Karpas-422 (cell line): ENCODE measurements around the gene FOLR1. TPM values are rescaled to one million over a fixed set of nuclear protein-coding genes. Genes with fewer than 3 reads are reported as not detected.

Source experiments
- DNase-seq: peaks from one replicate; pipeline ENCODE4 v3.0.0-alpha.2; 2015
- H2AFZ ChIP-seq: fragments of 200-600 bp; sonication (generic); 2 replicates; pipeline ENCODE4 v1.6.1; 2014; ENCODE audit warnings: antibody characterized with exemption, low read length, mixed read lengths
- H3K27ac ChIP-seq: fragments of 200-600 bp; sonication (generic); 2 replicates; pipeline ENCODE4 v1.5.1; 2014; ENCODE audit warnings: mild to moderate bottlenecking, low read length, moderate library complexity
- H3K27me3 ChIP-seq: fragments of 200-600 bp; sonication (generic); 2 replicates; pipeline ENCODE4 v1.6.1; 2014; ENCODE audit warnings: low read length, mixed read lengths
- H3K36me3 ChIP-seq: fragments of 200-600 bp; sonication (generic); 2 replicates; pipeline ENCODE4 v1.6.1; 2014; ENCODE audit warnings: low read length, mixed read lengths; ENCODE audit not compliant: insufficient read depth
- H3K4me1 ChIP-seq: fragments of 200-600 bp; sonication (generic); 2 replicates; pipeline ENCODE4 v1.6.1; 2014; ENCODE audit warnings: mild to moderate bottlenecking, low read length, mixed read lengths
- H3K4me2 ChIP-seq: fragments of 200-600 bp; sonication (generic); 2 replicates; pipeline ENCODE4 v1.6.1; 2014; ENCODE audit warnings: low read length, low read depth, mild to moderate bottlenecking; ENCODE audit not compliant: poor library complexity, severe bottlenecking
- H3K4me3 ChIP-seq: fragments of 200-600 bp; sonication (generic); 2 replicates; pipeline ENCODE4 v1.5.1; 2014; ENCODE audit warnings: mild to moderate bottlenecking, antibody characterized with exemption, low read length, mixed read lengths
- H3K79me2 ChIP-seq: fragments of 200-600 bp; sonication (generic); 2 replicates; pipeline ENCODE4 v1.6.1; 2014; ENCODE audit warnings: mild to moderate bottlenecking, low read length, mixed read lengths
- H3K9ac ChIP-seq: fragments of 200-600 bp; sonication (generic); 2 replicates; pipeline ENCODE4 v1.6.0; 2014; ENCODE audit warnings: low read length
- H3K9me2 ChIP-seq: fragments of 200-600 bp; sonication (generic), shearing (Covaris generic); replicated peaks from 2 replicates; pipeline ENCODE4 v1.6.0; 2014; ENCODE audit warnings: mild to moderate bottlenecking, low read length, moderate library complexity; ENCODE audit not compliant: insufficient read depth
- H3K9me3 ChIP-seq: fragments of 300-700, 200-600 bp; sonication (generic); 2 replicates; pipeline ENCODE4 v1.6.1; 2014; ENCODE audit warnings: low read length, mixed read lengths
- H4K20me1 ChIP-seq: fragments of 200-600 bp; sonication (generic); 2 replicates; pipeline ENCODE4 v1.6.1; 2014; ENCODE audit warnings: mild to moderate bottlenecking, antibody characterized with exemption, low read length, low read depth; ENCODE audit not compliant: insufficient read depth
- total RNA-seq: library from RNA; depleted of rRNA; stranded (reverse); fragments of >200 nt; shearing (Covaris generic); gene quantifications from 2 replicates; pipeline ENCODE4 v1.2.3, GENCODE V29; 2014; ENCODE audit warnings: low replicate concordance

The FOLR1 gene
- total RNA-seq, 1 experiment from 2014 or later: not detected

DNA sequence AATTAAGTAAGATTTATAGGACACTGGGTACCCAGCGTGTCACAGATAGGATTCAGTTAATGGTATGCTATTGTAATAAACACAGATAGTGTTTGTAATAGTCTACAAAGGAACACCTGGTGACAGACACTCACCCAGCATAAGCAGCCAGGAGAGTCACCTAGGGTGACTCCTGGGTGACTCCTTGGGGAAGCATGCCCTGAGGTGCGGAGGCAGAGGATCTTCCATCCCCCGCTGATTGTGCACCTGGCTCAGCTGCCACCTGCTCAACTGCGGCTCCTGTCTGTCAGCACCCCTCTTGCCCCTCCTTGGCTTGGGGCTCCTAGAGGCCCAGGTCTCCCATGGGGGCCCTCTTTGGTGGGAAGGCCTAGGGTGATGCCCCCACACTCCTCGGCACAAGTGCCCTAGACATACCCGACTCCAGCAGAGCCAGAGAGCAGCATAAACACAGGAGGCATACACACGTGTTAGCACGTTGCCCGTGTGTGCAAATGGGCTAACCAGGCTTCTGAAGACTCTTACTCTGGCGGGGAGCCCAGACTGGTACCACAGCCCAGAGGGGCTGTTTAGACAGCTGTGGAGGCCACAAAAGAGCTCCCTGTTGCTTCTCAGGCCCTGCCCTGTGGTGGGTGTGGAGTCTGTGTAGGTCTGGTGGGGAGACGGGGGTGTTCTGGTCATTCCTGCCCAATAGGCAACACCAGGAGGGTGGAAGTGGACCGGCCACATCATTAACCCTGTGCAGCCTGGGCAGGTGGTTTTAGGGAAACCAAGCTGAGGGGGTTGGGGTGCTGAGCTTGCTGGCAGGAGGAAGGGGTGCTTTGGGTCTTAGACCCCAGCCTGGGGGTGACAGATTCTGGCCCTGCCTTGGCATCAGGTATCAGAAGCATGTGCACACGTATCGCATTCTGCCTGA is 35.6 kb downstream of the FOLR1 start:
- no peak overlapping the region for H3K9ac ChIP-seq
- H3K4me3 ChIP-seq: no peak overlapping the region
- H2AFZ ChIP-seq: no peak overlapping the region
- no peaks in the 10 kb centered on the region for H3K9me2 ChIP-seq
- no peaks in the 10 kb centered on the region for H3K27me3 ChIP-seq
- peaks cover 18% of the 10 kb centered on the region for H3K4me1 ChIP-seq
- no peaks in the 10 kb centered on the region for H3K9me3 ChIP-seq
- peaks cover 26% of the 10 kb centered on the region for H3K79me2 ChIP-seq
- H3K4me2 ChIP-seq: no peak overlapping the region
- no peak for DNase-seq
- peaks cover 9% of the 10 kb centered on the region; the same call in 1 of the 2 replicates for H3K36me3 ChIP-seq
- no peak overlapping the region for H3K27ac ChIP-seq
- H4K20me1 ChIP-seq: 0 out of 2 replicates have a peak, but pooled peaks cover 4% of the 10 kb centered on the region

DNA sequence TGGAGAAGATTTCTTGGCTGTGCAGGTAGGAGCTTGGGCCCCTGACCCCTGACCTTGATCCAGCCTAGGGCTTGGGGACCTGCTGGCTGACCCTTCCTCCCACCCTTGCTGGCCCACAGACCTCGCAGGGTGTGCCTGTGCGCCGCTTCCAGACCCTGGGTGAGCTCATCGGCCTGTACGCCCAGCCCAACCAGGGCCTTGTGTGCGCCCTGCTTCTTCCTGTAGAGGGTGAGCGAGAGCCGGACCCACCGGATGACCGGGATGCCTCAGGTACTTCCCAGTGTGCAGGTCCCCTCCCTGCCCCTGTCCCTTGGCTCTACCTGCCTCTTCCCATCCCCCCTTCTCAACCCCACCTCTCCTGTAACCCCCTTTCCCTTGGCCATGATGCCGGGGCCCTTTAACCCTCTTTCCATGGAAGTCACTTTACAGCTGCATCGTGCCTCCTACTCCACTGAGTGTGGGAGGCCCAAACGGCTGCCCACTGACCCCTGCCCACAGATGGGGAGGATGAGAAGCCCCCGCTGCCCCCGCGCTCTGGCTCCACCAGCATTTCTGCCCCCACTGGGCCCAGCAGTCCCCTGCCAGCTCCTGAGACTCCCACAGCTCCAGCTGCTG is 36.4 kb downstream of the FOLR1 start:
- Histone ChIP-seq H4K20me1 (0 out of 2 replicates have a peak, but pooled peaks cover 4% of the 10 kb centered on the region), H3K27ac (no peak overlapping the region), H3K4me3 (no peak overlapping the region), H3K9ac (no peak overlapping the region), H3K79me2 (peaks cover 26% of the 10 kb centered on the region), H3K4me2 (no peak overlapping the region), H3K9me3 (no peaks in the 10 kb centered on the region), H3K27me3 (no peaks in the 10 kb centered on the region), H3K4me1 (peaks cover 13% of the 10 kb centered on the region), H3K9me2 (no peaks in the 10 kb centered on the region), H3K36me3 (peaks cover 9% of the 10 kb centered on the region; the same call in 1 of the 2 replicates), H2AFZ (no peak overlapping the region)
- no peak for DNase-seq

DNA sequence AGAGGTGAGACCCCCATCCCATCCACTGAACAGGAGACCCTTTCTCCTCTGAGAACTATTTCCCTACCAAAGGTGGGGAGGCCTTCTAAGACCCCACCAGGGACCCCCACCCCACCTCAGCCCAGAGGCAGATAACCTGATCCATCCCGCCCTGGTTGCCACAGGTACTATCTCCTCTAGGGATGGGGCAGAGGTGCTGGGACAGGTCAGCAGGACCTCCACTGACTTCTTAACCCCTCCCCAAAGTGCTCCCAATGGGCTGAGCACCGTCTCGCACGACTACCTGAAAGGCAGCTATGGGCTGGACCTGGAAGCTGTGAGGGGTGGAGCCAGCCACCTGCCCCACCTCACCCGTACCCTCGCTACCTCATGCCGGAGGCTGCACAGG is 36.9 kb downstream of the FOLR1 start:
- Histone ChIP-seq H3K4me1 (peaks cover 13% of the 10 kb centered on the region), H2AFZ (no peak overlapping the region), H3K79me2 (peaks cover 26% of the 10 kb centered on the region), H3K9ac (no peak overlapping the region), H3K27ac (no peak overlapping the region), H3K4me2 (no peak overlapping the region), H3K27me3 (no peaks in the 10 kb centered on the region), H3K9me2 (no peaks in the 10 kb centered on the region), H4K20me1 (0 out of 2 replicates have a peak, but pooled peaks cover 4% of the 10 kb centered on the region), H3K9me3 (no peaks in the 10 kb centered on the region), H3K36me3 (peaks cover 9% of the 10 kb centered on the region; the same call in 1 of the 2 replicates), H3K4me3 (no peak overlapping the region)
- no peak for DNase-seq

DNA sequence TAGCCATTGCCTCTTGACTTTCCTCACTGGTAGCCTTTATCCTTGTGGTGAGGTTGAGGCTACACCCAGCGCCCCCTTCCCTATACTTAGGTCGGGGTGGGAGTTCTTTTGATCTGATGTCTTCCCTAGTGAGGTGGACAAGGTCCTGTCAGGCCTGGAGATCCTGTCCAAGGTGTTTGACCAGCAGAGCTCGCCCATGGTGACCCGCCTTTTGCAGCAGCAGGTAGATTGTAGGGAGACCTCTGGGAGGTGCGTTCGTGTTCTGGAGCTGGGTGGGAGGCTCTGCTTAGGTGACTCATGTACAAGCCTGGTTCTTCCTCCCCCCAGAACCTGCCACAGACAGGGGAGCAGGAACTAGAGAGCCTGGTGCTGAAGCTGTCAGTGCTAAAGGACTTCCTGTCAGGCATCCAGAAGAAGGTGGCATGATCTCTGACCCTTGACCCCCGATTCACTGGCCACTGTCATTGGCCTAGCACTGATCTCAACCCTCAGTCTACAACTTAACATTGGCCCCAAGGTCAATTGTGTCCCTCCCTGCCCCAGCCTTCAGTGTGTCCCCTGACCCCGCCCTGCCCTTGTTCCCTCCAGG is 37.5 kb downstream of the FOLR1 start:
- no peak for DNase-seq
- Histone ChIP-seq H4K20me1 (0 out of 2 replicates have a peak, but pooled peaks cover 4% of the 10 kb centered on the region), H2AFZ (no peak overlapping the region), H3K36me3 (peaks cover 9% of the 10 kb centered on the region; the same call in 1 of the 2 replicates), H3K4me3 (no peak overlapping the region), H3K9me2 (no peaks in the 10 kb centered on the region), H3K27ac (no peak overlapping the region), H3K79me2 (peaks cover 22% of the 10 kb centered on the region), H3K4me2 (no peak overlapping the region), H3K4me1 (peaks cover 13% of the 10 kb centered on the region), H3K27me3 (no peaks in the 10 kb centered on the region), H3K9ac (no peak overlapping the region), H3K9me3 (no peaks in the 10 kb centered on the region)

DNA sequence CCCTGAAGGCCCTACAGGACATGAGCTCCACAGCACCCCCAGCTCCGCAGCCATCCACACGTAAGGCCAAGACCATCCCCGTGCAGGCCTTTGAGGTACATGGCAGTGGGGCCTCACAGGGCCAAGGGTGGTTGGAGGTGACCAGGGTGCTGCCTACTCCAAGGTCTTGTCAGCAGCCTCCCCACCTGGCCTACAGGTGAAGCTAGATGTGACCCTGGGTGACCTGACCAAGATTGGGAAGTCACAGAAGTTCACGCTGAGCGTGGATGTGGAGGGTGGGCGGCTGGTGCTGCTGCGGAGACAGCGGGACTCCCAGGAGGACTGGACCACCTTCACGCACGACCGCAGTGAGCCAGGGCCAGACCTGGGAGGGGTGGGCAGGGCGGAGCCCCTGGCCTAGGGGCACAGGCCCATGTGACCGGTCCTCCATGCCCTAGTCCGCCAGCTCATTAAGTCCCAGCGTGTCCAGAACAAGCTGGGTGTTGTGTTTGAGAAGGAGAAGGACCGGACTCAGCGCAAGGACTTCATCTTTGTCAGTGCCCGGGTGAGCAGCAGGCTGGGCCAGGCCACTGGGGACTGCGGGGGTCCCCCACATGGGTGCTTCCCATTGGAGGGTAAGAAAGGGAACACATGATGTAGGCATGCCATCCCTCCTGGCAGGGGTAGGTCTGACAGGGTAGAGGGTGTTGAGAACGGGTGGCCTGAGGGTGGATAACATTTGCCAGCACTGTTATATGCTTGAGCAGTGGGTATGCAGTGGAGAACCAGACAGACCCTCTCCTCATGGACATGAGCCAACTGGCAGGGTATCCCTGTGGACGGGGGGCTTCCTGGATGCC is 38.2 kb downstream of the FOLR1 start:
- Histone ChIP-seq H3K9ac (no peak overlapping the region), H3K9me3 (no peaks in the 10 kb centered on the region), H4K20me1 (0 out of 2 replicates have a peak, but pooled peaks cover 4% of the 10 kb centered on the region), H3K4me3 (no peak overlapping the region), H3K27ac (no peak overlapping the region), H3K4me1 (peaks cover 13% of the 10 kb centered on the region), H3K27me3 (no peaks in the 10 kb centered on the region), H2AFZ (no peak overlapping the region), H3K4me2 (no peak overlapping the region), H3K79me2 (peaks cover 17% of the 10 kb centered on the region), H3K36me3 (peaks cover 9% of the 10 kb centered on the region; the same call in 1 of the 2 replicates), H3K9me2 (no peaks in the 10 kb centered on the region)
- no peak for DNase-seq

DNA sequence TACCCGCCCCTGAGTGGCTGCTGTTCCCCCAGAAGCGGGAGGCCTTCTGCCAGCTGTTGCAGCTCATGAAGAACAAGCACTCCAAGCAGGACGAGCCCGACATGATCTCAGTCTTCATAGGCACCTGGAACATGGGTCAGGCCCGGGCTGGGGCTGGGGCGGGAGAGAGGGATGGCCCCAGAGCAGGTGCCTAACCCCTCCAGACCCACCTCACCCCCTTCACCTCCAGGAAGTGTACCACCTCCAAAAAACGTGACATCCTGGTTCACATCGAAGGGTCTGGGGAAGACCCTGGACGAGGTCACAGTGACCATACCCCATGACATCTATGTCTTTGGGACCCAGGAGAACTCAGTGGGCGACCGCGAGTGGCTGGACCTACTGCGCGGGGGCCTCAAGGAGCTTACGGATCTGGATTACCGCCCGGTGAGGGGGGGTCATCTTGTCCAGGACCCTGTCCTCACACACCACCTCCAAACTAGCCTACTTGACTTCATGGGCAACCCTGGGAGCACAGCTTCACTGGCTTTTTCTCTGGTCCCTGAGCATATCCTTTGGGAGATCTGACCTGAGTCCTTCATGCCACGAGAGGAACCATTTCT is 38.9 kb downstream of the FOLR1 start:
- no peak overlapping the region for H3K9ac ChIP-seq
- 0 out of 2 replicates have a peak, but pooled peaks cover 4% of the 10 kb centered on the region for H4K20me1 ChIP-seq
- peaks cover 9% of the 10 kb centered on the region for H3K79me2 ChIP-seq
- H3K9me3 ChIP-seq: no peaks in the 10 kb centered on the region
- H3K4me2 ChIP-seq: no peak overlapping the region
- no peaks in the 10 kb centered on the region for H3K27me3 ChIP-seq
- no peak overlapping the region for H3K4me3 ChIP-seq
- peaks cover 7% of the 10 kb centered on the region for H3K4me1 ChIP-seq
- H3K27ac ChIP-seq: no peak overlapping the region
- H2AFZ ChIP-seq: no peak overlapping the region
- peaks cover 9% of the 10 kb centered on the region; the same call in 1 of the 2 replicates for H3K36me3 ChIP-seq
- H3K9me2 ChIP-seq: no peaks in the 10 kb centered on the region
- DNase-seq: no peak

DNA sequence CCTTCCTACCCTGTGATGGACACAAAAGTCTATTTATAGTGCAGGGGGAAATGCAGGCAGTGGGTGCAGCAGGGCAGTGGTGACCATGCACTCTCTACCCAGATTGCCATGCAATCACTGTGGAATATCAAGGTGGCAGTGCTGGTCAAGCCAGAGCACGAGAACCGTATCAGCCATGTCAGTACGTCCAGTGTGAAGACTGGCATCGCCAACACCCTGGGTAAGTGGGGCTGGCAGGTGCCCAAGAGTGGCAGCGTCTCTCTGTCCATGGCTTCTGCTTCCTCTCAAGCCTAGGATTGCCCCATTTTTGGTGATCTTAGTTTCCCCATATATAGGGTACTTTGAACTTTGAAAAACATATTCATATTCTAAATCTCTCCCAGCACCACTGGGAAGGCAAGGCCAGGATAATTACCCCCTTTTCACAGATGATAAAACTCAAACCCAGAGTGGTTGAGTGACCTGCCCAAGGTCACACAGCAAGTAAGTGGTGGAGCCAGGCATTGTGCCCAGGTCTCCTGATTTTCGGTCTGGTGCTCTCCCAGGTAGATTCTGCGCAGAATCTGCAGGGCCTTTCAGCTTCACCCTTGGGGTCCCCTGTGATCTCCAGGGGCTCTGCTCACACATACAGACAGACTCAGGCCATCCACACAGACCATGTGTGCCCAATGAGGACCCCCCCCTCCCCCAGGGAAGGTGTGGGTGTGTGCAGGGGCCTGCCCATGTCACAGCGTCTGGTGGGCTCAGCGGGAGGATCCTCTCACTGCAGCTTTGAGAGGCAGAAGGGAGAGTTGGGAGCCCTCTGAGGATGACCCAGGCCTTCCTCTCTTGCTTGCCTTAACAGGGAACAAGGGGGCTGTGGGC is 39.7 kb downstream of the FOLR1 start:
- no peaks in the 10 kb centered on the region for H3K9me2 ChIP-seq
- no peak for DNase-seq
- H3K4me2 ChIP-seq: no peak overlapping the region
- H3K27ac ChIP-seq: no peak overlapping the region
- no peak overlapping the region for H3K9ac ChIP-seq
- H3K36me3 ChIP-seq: peaks cover 11% of the 10 kb centered on the region; the same call in 1 of the 2 replicates
- H3K9me3 ChIP-seq: no peaks in the 10 kb centered on the region
- H3K4me3 ChIP-seq: no peak overlapping the region
- H3K4me1 ChIP-seq: peaks cover under 1% of the 10 kb centered on the region; the same call in 1 of the 2 replicates
- 0 out of 2 replicates have a peak, but pooled peaks cover 4% of the 10 kb centered on the region for H4K20me1 ChIP-seq
- no peak overlapping the region for H2AFZ ChIP-seq
- H3K27me3 ChIP-seq: no peaks in the 10 kb centered on the region
- peaks cover 5% of the 10 kb centered on the region; the same call in 1 of the 2 replicates for H3K79me2 ChIP-seq
